Body of pancreas (tissue), 4 donors: ENCODE data around the gene SLC13A4.

Source experiments
- POLR2A ChIP-seq, 3 donors: fragments of 450-650 bp; IDR thresholded peaks; one replicate each; pipeline ENCODE4 v1.6.1; 2016; ENCODE audit warnings: antibody characterized with exemption in 3 of 3, mild to moderate bottlenecking in 2 of 3
- TF ChIP-seq, protein P1 (sequence below), 7 experiments: fragments of 450-650 bp in 4 of 7; fragments of 200-600 bp in 3 of 7; sonication (generic) in 3 of 7; IDR thresholded peaks; one replicate each; pipeline ENCODE4 v1.5.1; 2016 to 2019; ENCODE audit warnings: antibody characterized with exemption in 7 of 7

DNA sequence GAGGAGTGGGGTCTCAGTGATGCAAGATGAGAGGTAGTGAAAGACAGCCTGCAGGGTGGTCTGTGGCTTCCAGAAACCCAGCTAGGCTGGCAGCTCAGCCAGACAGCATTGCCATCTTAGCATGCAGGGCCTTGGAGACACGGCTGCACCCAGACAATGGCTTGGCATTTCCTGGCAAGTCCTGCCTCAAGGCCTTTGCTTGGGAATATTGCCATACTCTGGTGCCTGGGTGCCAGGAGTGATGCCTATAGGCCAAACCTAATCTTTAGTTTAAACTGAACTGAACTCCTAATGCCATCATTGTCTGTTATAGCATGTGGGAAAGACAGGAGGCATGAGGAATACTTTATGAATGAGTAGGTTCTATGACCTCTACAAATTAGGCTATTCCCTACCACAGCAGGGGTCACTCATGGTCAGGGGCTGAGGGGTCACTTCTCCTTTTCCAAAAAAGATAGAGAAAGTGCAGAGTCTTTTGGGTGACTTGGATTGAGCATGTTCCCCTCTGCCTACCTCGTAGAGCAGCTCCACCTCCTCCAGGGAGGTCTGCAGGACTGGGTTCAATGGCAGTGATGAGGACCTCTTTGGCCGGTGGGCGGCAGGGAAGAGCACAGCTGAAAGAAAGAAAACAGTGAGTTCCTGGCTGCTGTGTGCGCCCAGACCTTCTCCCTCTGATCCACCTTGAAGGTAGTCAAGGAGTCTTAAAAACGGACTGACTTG is 8.8 kb upstream of the SLC13A4 start:
- TF ChIP-seq POLR2A (IDR thresholded peaks at IDR 0.05), result no peak
- TF ChIP-seq, protein P1, sequence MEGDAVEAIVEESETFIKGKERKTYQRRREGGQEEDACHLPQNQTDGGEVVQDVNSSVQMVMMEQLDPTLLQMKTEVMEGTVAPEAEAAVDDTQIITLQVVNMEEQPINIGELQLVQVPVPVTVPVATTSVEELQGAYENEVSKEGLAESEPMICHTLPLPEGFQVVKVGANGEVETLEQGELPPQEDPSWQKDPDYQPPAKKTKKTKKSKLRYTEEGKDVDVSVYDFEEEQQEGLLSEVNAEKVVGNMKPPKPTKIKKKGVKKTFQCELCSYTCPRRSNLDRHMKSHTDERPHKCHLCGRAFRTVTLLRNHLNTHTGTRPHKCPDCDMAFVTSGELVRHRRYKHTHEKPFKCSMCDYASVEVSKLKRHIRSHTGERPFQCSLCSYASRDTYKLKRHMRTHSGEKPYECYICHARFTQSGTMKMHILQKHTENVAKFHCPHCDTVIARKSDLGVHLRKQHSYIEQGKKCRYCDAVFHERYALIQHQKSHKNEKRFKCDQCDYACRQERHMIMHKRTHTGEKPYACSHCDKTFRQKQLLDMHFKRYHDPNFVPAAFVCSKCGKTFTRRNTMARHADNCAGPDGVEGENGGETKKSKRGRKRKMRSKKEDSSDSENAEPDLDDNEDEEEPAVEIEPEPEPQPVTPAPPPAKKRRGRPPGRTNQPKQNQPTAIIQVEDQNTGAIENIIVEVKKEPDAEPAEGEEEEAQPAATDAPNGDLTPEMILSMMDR (IDR thresholded peaks at IDR 0.05), result no peak
